Measurements from ENCODE around the gene PCDHB16.

PCDHB16 gene

DNA sequence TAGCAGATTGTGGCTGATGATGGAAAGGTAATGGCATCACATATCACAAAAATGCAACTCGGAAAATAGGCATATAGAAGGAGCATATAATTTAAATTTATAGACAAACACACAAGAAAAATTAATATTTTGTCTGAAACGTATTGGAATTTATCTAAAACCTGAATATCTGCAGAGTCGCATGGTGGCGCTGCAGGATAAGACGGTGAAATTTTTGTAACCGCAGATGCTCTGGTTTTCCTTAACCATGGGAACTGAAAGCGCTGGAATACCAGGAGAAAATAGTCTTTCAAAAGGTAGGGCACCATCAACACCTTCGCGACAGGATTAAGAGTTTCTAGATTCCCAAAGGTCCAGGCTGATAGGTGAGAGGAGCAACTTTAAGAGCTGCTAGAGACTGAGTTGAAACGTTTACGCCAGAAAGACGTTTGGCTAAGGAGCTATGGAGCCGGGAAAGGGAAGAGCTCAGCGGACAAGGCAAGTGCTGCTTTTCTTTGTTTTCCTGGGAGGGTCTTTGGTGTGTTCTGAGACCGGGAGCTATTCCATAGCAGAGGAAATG, 52.0 kb downstream of the PCDHB16 start:
- no peaks in the 10 kb centered on the region for H3K4me1 ChIP-seq (ENCODE audit: low read length)
- no peaks in the 10 kb centered on the region for H3K79me2 ChIP-seq (ENCODE audit: low read length)
- no peaks in the 10 kb centered on the region for H3K27me3 ChIP-seq (ENCODE audit: low read depth, low read length)
- H4K20me1 ChIP-seq (ENCODE audit: insufficient read depth, low read length), result no peaks in the 10 kb centered on the region
- no peaks in the 10 kb centered on the region for H3K36me3 ChIP-seq (replicated peaks; ENCODE audit: low read depth, low read length)
- no peak for TF ChIP-seq EZH2phosphoT487 (IDR thresholded peaks at IDR 0.05; ENCODE audit: low read depth)
- TF ChIP-seq, protein P1, sequence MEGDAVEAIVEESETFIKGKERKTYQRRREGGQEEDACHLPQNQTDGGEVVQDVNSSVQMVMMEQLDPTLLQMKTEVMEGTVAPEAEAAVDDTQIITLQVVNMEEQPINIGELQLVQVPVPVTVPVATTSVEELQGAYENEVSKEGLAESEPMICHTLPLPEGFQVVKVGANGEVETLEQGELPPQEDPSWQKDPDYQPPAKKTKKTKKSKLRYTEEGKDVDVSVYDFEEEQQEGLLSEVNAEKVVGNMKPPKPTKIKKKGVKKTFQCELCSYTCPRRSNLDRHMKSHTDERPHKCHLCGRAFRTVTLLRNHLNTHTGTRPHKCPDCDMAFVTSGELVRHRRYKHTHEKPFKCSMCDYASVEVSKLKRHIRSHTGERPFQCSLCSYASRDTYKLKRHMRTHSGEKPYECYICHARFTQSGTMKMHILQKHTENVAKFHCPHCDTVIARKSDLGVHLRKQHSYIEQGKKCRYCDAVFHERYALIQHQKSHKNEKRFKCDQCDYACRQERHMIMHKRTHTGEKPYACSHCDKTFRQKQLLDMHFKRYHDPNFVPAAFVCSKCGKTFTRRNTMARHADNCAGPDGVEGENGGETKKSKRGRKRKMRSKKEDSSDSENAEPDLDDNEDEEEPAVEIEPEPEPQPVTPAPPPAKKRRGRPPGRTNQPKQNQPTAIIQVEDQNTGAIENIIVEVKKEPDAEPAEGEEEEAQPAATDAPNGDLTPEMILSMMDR (IDR thresholded peaks at IDR 0.05; ENCODE audit: low read depth, low read length), result no peak; the same call in 1 of the 2 replicates
- no peak overlapping the region for H2AFZ ChIP-seq (ENCODE audit: low read depth, low read length)
- no peaks in the 10 kb centered on the region for H3K9me3 ChIP-seq (ENCODE audit: insufficient read depth, low read length)
- no peak overlapping the region for H3K4me2 ChIP-seq (ENCODE audit: low read length)
- no peak overlapping the region for H3K27ac ChIP-seq (ENCODE audit: low read length)
- H3K9ac ChIP-seq (ENCODE audit: low read length), result no peak overlapping the region
- H3K4me3 ChIP-seq (ENCODE audit: low read length), result no peak overlapping the region

Measured in OCI-LY3 (cell line).